Measurements from ENCODE around the gene IKZF3. TPM values are rescaled to one million over a fixed set of nuclear protein-coding genes. Genes with fewer than 3 reads are reported as not detected.
A peak's percentile ranks its signal among the peaks of the same experiment; 100 is the strongest.

The IKZF3 gene
- total and polyA plus RNA-seq, 4 donors = 0.08 to 0.30 (median 0.18) TPM

DNA sequence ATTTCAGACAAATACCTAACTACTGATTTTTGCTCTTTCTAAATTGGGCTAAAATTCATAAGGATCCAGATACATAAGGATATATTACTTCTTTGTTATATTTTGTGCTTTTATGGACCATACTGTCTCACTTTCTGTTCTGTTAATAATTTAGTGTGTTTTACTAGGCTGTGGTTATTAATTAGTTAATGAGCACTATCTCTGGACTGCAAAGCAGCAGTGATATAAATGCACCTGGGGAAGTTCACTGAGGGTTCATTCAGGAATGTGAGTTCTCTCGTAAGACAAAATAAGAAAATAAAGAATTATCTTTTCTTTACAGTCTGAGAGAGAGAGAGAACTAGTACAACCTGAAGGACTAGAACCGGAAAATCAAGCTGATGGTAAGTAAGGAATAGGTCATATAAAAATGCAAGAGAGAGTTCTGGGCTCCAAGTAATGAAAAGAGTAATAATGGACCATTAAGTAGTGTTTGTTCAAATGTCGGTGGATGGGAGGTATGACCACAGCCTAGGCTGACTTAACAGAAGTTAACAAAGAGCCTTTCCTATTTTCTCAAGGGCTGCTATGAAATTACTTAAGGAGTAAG lies 55.6 kb downstream of the IKZF3 start:
- WGBS (ENCODE audit: insufficient coverage) = 100% methylated on average over 1 of the region's 3 CpGs
- no peak for DNase-seq (ENCODE audit: low read depth in 4 of 6, low spot score in 6 of 6)
- no peaks in the 10 kb centered on the region for H3K36me3 ChIP-seq (ENCODE audit: control insufficient read depth, insufficient read depth, low read length)
- H3K27ac ChIP-seq (ENCODE audit: low read depth, low read length) = no peak overlapping the region
- no peaks in the 10 kb centered on the region for H3K4me1 ChIP-seq (ENCODE audit: control insufficient read depth, insufficient read depth, low read length)
- H3K27me3 ChIP-seq (ENCODE audit: control insufficient read depth, insufficient read depth, low read length) = no peaks in the 10 kb centered on the region
- no peak overlapping the region for H3K4me3 ChIP-seq (ENCODE audit: low read depth, low read length)
- no peaks in the 10 kb centered on the region for H3K9me3 ChIP-seq (ENCODE audit: control insufficient read depth, insufficient read depth, low read length)

GRCh38 chr17:39804839-39805238 lies 59.3 kb downstream of the IKZF3 start:
- H3K27me3 ChIP-seq (ENCODE audit: control insufficient read depth, insufficient read depth, low read length) = no peaks in the 10 kb centered on the region
- H3K4me1 ChIP-seq (ENCODE audit: control insufficient read depth, insufficient read depth, low read length) = no peaks in the 10 kb centered on the region
- no peaks in the 10 kb centered on the region for H3K36me3 ChIP-seq (ENCODE audit: control insufficient read depth, insufficient read depth, low read length)
- H3K4me3 ChIP-seq (ENCODE audit: low read depth, low read length) = no peak overlapping the region
- no peak overlapping the region for H3K27ac ChIP-seq (ENCODE audit: low read depth, low read length)
- H3K9me3 ChIP-seq (ENCODE audit: control insufficient read depth, insufficient read depth, low read length) = no peaks in the 10 kb centered on the region
- WGBS (ENCODE audit: insufficient coverage) = 92% methylated on average over 2 of the region's 4 CpGs
- no peak for DNase-seq (ENCODE audit: low read depth in 4 of 6, low spot score in 6 of 6)

GRCh38 chr17:39801055-39801454 lies 63.1 kb downstream of the IKZF3 start:
- WGBS (ENCODE audit: insufficient coverage) = 45% methylated on average over 2 of the region's 4 CpGs
- Histone ChIP-seq H3K4me1 (ENCODE audit: control insufficient read depth, insufficient read depth, low read length) (no peaks in the 10 kb centered on the region), H3K27me3 (ENCODE audit: control insufficient read depth, insufficient read depth, low read length) (no peaks in the 10 kb centered on the region), H3K27ac (ENCODE audit: low read depth, low read length) (no peak overlapping the region), H3K9me3 (ENCODE audit: control insufficient read depth, insufficient read depth, low read length) (no peaks in the 10 kb centered on the region), H3K36me3 (ENCODE audit: control insufficient read depth, insufficient read depth, low read length) (no peaks in the 10 kb centered on the region), H3K4me3 (ENCODE audit: low read depth, low read length) (no peak overlapping the region)
- DNase-seq (ENCODE audit: low read depth in 4 of 6, low spot score in 6 of 6) = peak in 2 of 6 donors; percentile 3 to 78

GRCh38 chr17:39800540-39800939 lies 63.6 kb downstream of the IKZF3 start:
- H3K27me3 ChIP-seq (ENCODE audit: control insufficient read depth, insufficient read depth, low read length) = no peaks in the 10 kb centered on the region
- WGBS (ENCODE audit: insufficient coverage) = no CpG with 5 or more reads among the region's 1 CpG
- peak in 2 of 6 donors; percentile 13 to 87 for DNase-seq (ENCODE audit: low read depth in 4 of 6, low spot score in 6 of 6)

DNA sequence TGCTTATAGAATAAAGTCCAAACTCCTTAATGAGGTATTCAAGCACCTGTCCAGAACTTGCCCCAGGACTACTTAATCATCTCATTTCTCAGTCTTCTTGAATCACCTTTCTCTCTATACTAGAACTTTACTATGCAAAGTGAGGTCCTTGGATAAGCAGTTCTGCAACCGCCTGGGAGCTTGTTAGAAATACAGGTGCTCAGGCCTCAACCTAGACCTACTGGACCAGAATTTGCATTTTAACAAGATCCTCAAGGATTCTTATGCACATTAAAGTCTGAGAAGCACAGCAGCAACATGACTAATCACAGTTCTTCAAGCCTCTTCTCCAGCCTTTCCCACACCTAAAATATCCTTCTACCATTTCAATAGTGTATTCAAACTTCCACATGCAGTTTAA lies 64.7 kb downstream of the IKZF3 start:
- H3K4me1 ChIP-seq (ENCODE audit: control insufficient read depth, insufficient read depth, low read length) = no peaks in the 10 kb centered on the region
- no peaks in the 10 kb centered on the region for H3K36me3 ChIP-seq (ENCODE audit: control insufficient read depth, insufficient read depth, low read length)
- DNase-seq (ENCODE audit: low read depth in 4 of 6, low spot score in 6 of 6) = no peak
- no peak overlapping the region for H3K27ac ChIP-seq (ENCODE audit: low read depth, low read length)
- H3K9me3 ChIP-seq (ENCODE audit: control insufficient read depth, insufficient read depth, low read length) = no peaks in the 10 kb centered on the region
- no peaks in the 10 kb centered on the region for H3K27me3 ChIP-seq (ENCODE audit: control insufficient read depth, insufficient read depth, low read length)
- 100% methylated on average over 1 of the region's 1 CpG for WGBS (ENCODE audit: insufficient coverage)
- H3K4me3 ChIP-seq (ENCODE audit: low read depth, low read length) = no peak overlapping the region

More at GRCh38 chr17:39800540-39800939, 63.6 kb downstream of the IKZF3 start:
- Histone ChIP-seq H3K4me1 (ENCODE audit: control insufficient read depth, insufficient read depth, low read length) (no peaks in the 10 kb centered on the region), H3K9me3 (ENCODE audit: control insufficient read depth, insufficient read depth, low read length) (no peaks in the 10 kb centered on the region), H3K4me3 (ENCODE audit: low read depth, low read length) (no peak overlapping the region), H3K27ac (ENCODE audit: low read depth, low read length) (no peak overlapping the region), H3K36me3 (ENCODE audit: control insufficient read depth, insufficient read depth, low read length) (no peaks in the 10 kb centered on the region)

DNA sequence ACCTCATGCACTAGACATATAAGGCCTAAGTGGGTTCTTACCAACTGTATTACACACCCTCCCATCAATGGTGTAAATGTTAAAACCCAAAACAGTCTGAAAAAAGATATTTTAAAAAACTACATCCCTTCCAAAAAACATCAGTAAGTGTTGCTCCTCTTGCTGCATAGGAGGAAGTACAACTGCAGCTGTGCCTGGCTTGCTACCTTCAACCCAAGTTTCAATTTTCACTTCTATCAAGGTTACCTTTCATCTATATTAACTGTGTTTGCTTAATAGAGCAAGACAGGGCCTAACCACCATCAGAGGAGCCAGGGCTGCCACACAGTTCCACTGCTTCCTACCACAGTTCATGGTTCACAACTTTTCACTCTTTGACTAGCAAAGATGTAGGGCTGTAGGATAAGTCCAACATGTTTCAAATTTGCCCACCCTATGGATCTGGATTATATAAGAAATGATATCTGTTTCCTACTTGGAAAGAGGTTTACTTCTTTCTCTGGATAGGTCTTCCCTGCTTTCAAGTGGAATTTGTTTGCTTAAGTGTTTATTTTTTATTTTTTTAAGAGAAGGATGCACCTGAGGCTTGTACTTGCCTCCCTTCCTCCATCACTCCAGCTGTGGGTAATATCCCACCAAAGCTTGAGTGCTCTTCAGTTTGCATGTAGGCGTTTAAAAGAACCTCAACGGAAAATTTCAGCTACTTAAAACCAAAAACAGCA lies 69.7 kb downstream of the IKZF3 start:
- no peaks in the 10 kb centered on the region for H3K36me3 ChIP-seq (ENCODE audit: control insufficient read depth, insufficient read depth, low read length)
- peaks cover 4% of the 10 kb centered on the region for H3K27me3 ChIP-seq (ENCODE audit: control insufficient read depth, insufficient read depth, low read length)
- no peak overlapping the region for H3K4me3 ChIP-seq (ENCODE audit: low read depth, low read length)
- no CpG with 5 or more reads among the region's 2 CpGs for WGBS (ENCODE audit: insufficient coverage)
- no peaks in the 10 kb centered on the region for H3K9me3 ChIP-seq (ENCODE audit: control insufficient read depth, insufficient read depth, low read length)
- no peak overlapping the region for H3K27ac ChIP-seq (ENCODE audit: low read depth, low read length)
- no peaks in the 10 kb centered on the region for H3K4me1 ChIP-seq (ENCODE audit: control insufficient read depth, insufficient read depth, low read length)
- DNase-seq (ENCODE audit: low read depth in 4 of 6, low spot score in 6 of 6) = no peak

DNA sequence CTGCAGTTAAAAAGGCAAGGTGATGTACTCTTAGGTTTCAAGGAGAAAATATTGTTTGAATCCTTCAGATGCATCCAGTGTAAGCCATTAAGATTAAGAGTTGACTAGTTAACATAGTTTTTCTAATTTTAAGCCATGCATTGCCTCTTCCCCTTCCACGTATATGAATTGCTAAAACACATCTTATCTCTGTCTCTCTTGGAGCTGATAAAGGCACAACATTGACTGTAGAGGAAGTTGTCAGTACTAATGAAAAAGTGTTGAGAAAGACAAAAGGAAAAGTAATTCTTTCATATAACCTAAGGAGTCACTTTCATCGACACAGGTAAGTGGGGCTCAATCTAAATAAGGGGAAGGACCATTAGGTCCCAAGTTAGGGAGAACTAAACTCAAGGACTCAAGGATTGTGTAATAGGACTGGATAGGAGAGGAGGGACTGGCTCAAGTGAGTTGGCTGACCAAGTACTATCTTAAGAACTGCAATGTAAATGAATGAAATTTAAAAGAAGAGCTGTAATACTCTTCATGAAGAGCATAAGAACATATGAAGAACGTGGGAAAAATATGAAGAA lies 70.7 kb downstream of the IKZF3 start:
- DNase-seq (ENCODE audit: low read depth in 4 of 6, low spot score in 6 of 6) = no peak

GRCh38 chr17:39792526-39793221 lies 71.4 kb downstream of the IKZF3 start:
- WGBS (ENCODE audit: insufficient coverage) = no CpG with 5 or more reads among the region's 10 CpGs
- Histone ChIP-seq H3K36me3 (ENCODE audit: control insufficient read depth, insufficient read depth, low read length) (no peaks in the 10 kb centered on the region), H3K4me3 (ENCODE audit: low read depth, low read length) (no peak overlapping the region), H3K27ac (ENCODE audit: low read depth, low read length) (no peak overlapping the region), H3K4me1 (ENCODE audit: control insufficient read depth, insufficient read depth, low read length) (no peaks in the 10 kb centered on the region), H3K27me3 (ENCODE audit: control insufficient read depth, insufficient read depth, low read length) (peaks cover 4% of the 10 kb centered on the region), H3K9me3 (ENCODE audit: control insufficient read depth, insufficient read depth, low read length) (no peaks in the 10 kb centered on the region)
- no peak for DNase-seq (ENCODE audit: low read depth in 4 of 6, low spot score in 6 of 6)

More for the DNA sequence above, 70.7 kb downstream of the IKZF3 start:
- no peak overlapping the region for H3K27ac ChIP-seq (ENCODE audit: low read depth, low read length)
- no peaks in the 10 kb centered on the region for H3K4me1 ChIP-seq (ENCODE audit: control insufficient read depth, insufficient read depth, low read length)
- H3K9me3 ChIP-seq (ENCODE audit: control insufficient read depth, insufficient read depth, low read length) = no peaks in the 10 kb centered on the region
- peaks cover 4% of the 10 kb centered on the region for H3K27me3 ChIP-seq (ENCODE audit: control insufficient read depth, insufficient read depth, low read length)
- H3K36me3 ChIP-seq (ENCODE audit: control insufficient read depth, insufficient read depth, low read length) = no peaks in the 10 kb centered on the region
- no CpG with 5 or more reads among the region's 3 CpGs for WGBS (ENCODE audit: insufficient coverage)
- H3K4me3 ChIP-seq (ENCODE audit: low read depth, low read length) = no peak overlapping the region

GRCh38 chr17:39791111-39791992 lies 72.8 kb downstream of the IKZF3 start:
- Histone ChIP-seq H3K9me3 (ENCODE audit: control insufficient read depth, insufficient read depth, low read length) (no peaks in the 10 kb centered on the region), H3K4me1 (ENCODE audit: control insufficient read depth, insufficient read depth, low read length) (no peaks in the 10 kb centered on the region), H3K36me3 (ENCODE audit: control insufficient read depth, insufficient read depth, low read length) (no peaks in the 10 kb centered on the region), H3K27me3 (ENCODE audit: control insufficient read depth, insufficient read depth, low read length) (peaks cover 4% of the 10 kb centered on the region), H3K27ac (ENCODE audit: low read depth, low read length) (no peak overlapping the region), H3K4me3 (ENCODE audit: low read depth, low read length) (no peak overlapping the region)
- WGBS (ENCODE audit: insufficient coverage) = 53% methylated on average over 2 of the region's 6 CpGs
- peak in 1 of 6 donors; percentile 24 for DNase-seq (ENCODE audit: low read depth in 4 of 6, low spot score in 6 of 6)
